ENCODE results near the gene ATP6V0D1.

- TF ChIP-seq CTCF (conservative IDR thresholded peaks at IDR 0.05; ENCODE audit: low read depth, low read length) (no peak), EZH2phosphoT487 (IDR thresholded peaks at IDR 0.05; ENCODE audit: borderline replicate concordance, low read length) (no peak), EZH2 (IDR thresholded peaks at IDR 0.05; ENCODE audit: low read length, unreplicated experiment) (no peak)
Measured at GRCh38 chr16:67426950-67427349, 54.0 kb downstream of the ATP6V0D1 start.

Measured in PC-3 (cell line).